B cell (primary cell): ENCODE measurements around the gene MRPS22. TPM values are rescaled to one million over a fixed set of nuclear protein-coding genes. Genes with fewer than 3 reads are reported as not detected.

ENCODE experiments used
- ATAC-seq: fragments of 200-7000 bp; cut with Tn5 transposase; one replicate; pipeline ENCODE4 v1.10.0; 2021; ENCODE audit warnings: low read depth, mild to moderate bottlenecking, moderate number of reproducible peaks, moderate library complexity
- CTCF ChIA-PET: fragments of 350-600 bp; sonication (Branson Sonifier 250); formaldehyde crosslinking; loops from one replicate; lab custom pipeline; 2021; ENCODE audit warnings: antibody characterized with exemption, inconsistent platforms; lab: Charles Lee
- POLR2A ChIA-PET: fragments of 350-600 bp; sonication (Branson Sonifier 250); formaldehyde crosslinking; loops from one replicate; lab custom pipeline; 2021; ENCODE audit warnings: antibody characterized with exemption; lab: Charles Lee
- DNase-seq: peaks from one replicate; pipeline ENCODE4 v3.0.0; 2013
- H2AFZ ChIP-seq: 2 replicates; pipeline ENCODE4 v1.6.1; 2012; ENCODE audit warnings: mild to moderate bottlenecking, low read depth, low read length; ENCODE audit not compliant: insufficient read depth, poor library complexity, severe bottlenecking
- H3K27ac ChIP-seq, 2 donors: 1 replicate in 1 of 2; 2 replicates in 1 of 2; pipeline ENCODE4 v1.5.1; 2012 to 2013; ENCODE audit warnings: low read length in 2 of 2, mild to moderate bottlenecking in 2 of 2, moderate library complexity in 1 of 2
- H3K27me3 ChIP-seq, 4 experiments: fragments of 200-600 bp in 1 of 4; sonication (generic) in 1 of 4; replicated peaks in 1 of 4; 1 replicate in 2 of 4; 2 replicates in 2 of 4; pipeline versions ENCODE4 v1.6.1 to v1.7.0; 2013 to 2016; ENCODE audit warnings: low read length in 3 of 4, mild to moderate bottlenecking in 2 of 4, mixed read lengths in 1 of 4, moderate library complexity in 1 of 4; ENCODE audit not compliant: insufficient read depth in 4 of 4, control insufficient read depth in 3 of 4; ENCODE audit errors: control extremely low read depth in 1 of 4
- H3K36me3 ChIP-seq, 2 experiments: replicated peaks in 1 of 2; 1 replicate in 1 of 2; 2 replicates in 1 of 2; pipeline versions ENCODE4 v1.6.1 to v1.7.1; 2013; ENCODE audit warnings: low read length in 1 of 2; ENCODE audit not compliant: insufficient read depth in 2 of 2, control insufficient read depth in 1 of 2; ENCODE audit errors: control extremely low read depth in 1 of 2, extremely low read depth in 1 of 2
- H3K4me1 ChIP-seq, 2 donors: fragments of 200-600 bp in 1 of 2; sonication (generic) in 1 of 2; 1 replicate in 1 of 2; 2 replicates in 1 of 2; pipeline versions ENCODE4 v1.5.1 to v1.6.1; 2013 to 2017; ENCODE audit warnings: low read length in 2 of 2; ENCODE audit not compliant: control insufficient read depth in 2 of 2, insufficient read depth in 2 of 2
- H3K4me2 ChIP-seq: replicated peaks from 2 replicates; pipeline ENCODE3; 2012; ENCODE audit warnings: mild to moderate bottlenecking, low read depth, low read length; ENCODE audit not compliant: poor library complexity, severe bottlenecking
- H3K4me3 ChIP-seq, 5 experiments: fragments of 200-600 bp in 1 of 5; sonication (generic) in 1 of 5; 1 replicate in 3 of 5; 2 replicates in 2 of 5; pipeline versions ENCODE4 v1.5.1 to v1.7.0; 2011 to 2016; ENCODE audit warnings: low read length in 4 of 5, mild to moderate bottlenecking in 4 of 5, low read depth in 2 of 5, control low read depth in 1 of 5, moderate library complexity in 1 of 5; ENCODE audit not compliant: insufficient read depth in 1 of 5; ENCODE audit errors: control extremely low read depth in 1 of 5, extremely low read depth in 1 of 5
- H3K79me2 ChIP-seq: fragments of 200-600 bp; sonication (generic); one replicate; pipeline ENCODE4 v1.6.0; 2016; ENCODE audit warnings: low read length; ENCODE audit not compliant: control insufficient read depth, insufficient read depth
- H3K9ac ChIP-seq: fragments of 200-600 bp; sonication (generic); 2 replicates; pipeline ENCODE4 v1.6.1; 2017; ENCODE audit warnings: mild to moderate bottlenecking, low read length, moderate library complexity
- H3K9me3 ChIP-seq, 3 donors: one replicate each; pipeline versions ENCODE4 v1.6.1 to v1.7.1; 2013; ENCODE audit warnings: low read length in 2 of 3; ENCODE audit not compliant: control insufficient read depth in 2 of 3, insufficient read depth in 1 of 3; ENCODE audit errors: control extremely low read depth in 1 of 3
- H4K20me1 ChIP-seq: 2 replicates; pipeline ENCODE4 v1.6.0; 2012; ENCODE audit warnings: mild to moderate bottlenecking, low read length; ENCODE audit not compliant: insufficient read depth, control insufficient read depth, poor library complexity, severe bottlenecking
- H3K27ac Mint-ChIP-seq: one replicate; pipeline ENCODE4 v1.8.0; 2021; ENCODE audit warnings: mixed read lengths
- H3K27me3 Mint-ChIP-seq: one replicate; pipeline ENCODE4 v1.8.0; 2021; ENCODE audit warnings: mixed read lengths
- H3K4me1 Mint-ChIP-seq: one replicate; pipeline ENCODE4 v1.8.0; 2021; ENCODE audit warnings: mixed read lengths
- H3K4me3 Mint-ChIP-seq: one replicate; pipeline ENCODE4 v1.8.0; 2021; ENCODE audit warnings: mixed read lengths
- H3K9me3 Mint-ChIP-seq: one replicate; pipeline ENCODE4 v1.8.0; 2022; ENCODE audit warnings: mixed read lengths; ENCODE audit not compliant: insufficient read depth
- EZH2 ChIP-seq: IDR thresholded peaks from 2 replicates; pipeline ENCODE4 v1.6.1; 2012; ENCODE audit warnings: borderline replicate concordance, low read depth, mild to moderate bottlenecking, moderate library complexity, low read length; ENCODE audit not compliant: insufficient read depth, poor library complexity, severe bottlenecking
- WGBS: methylation state at CpG from one replicate; pipeline ENCODE4 v1.1.5; 2013; ENCODE audit warnings: missing lambda C conversion rate; ENCODE audit not compliant: insufficient coverage; 5-methylcytosine and 5-hydroxymethylcytosine counted together
- intact Hi-C: fragments of 100-400 bp; cut with micrococcal nuclease; formaldehyde crosslinking; loops from one replicate; pipeline ENCODE4 v1.10.0; 2022
- polyA plus RNA-seq: library from polyadenylated mRNA; depleted of rRNA; stranded (reverse); fragments of >200 nt; gene quantifications from 2 replicates; pipeline ENCODE4 v1.2.3, GENCODE V29; 2012
- total RNA-seq, 2 donors: library from RNA; stranded (reverse); fragments of 120-200 nt in 1 of 2; gene quantifications; 1 replicate in 1 of 2; 2 replicates in 1 of 2; pipeline versions ENCODE4 v1.2.3 to v1.2.4, GENCODE V29; 2013 to 2022
- TF ChIP-seq, protein P1 (sequence below): fragments of 200-600 bp; IDR thresholded peaks from one replicate; pipeline ENCODE4 v1.8.0; 2022; ENCODE audit warnings: antibody characterized with exemption, mild to moderate bottlenecking

Gene MRPS22
- total and polyA plus RNA-seq, 2 donors (not counting 1 experiment from before 2014, with no cell fraction given) = 19.1 to 32.5 TPM

DNA sequence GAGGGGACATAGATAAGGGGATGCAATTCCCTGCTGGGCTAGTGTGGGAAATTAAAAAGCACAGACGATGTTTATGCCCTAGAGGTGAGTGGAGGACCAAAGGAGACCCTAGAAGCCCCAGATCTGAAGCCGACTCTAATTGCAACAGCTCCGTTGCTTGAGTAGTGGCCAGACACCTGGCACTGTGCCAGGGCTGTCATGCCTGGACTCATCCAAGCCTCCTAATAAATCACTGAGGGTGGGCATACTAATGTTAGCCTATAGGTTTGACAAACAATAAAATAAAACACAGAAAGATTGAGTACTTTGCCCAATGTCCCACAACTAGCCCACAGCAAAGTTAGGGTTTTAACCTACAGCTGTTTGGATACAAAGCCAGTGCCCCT lies 25.4 kb upstream of the MRPS22 start:
- no peak overlapping the region for H3K4me2 ChIP-seq
- WGBS = 96% methylated on average over 3 of the region's 3 CpGs
- ATAC-seq = no peak

DNA sequence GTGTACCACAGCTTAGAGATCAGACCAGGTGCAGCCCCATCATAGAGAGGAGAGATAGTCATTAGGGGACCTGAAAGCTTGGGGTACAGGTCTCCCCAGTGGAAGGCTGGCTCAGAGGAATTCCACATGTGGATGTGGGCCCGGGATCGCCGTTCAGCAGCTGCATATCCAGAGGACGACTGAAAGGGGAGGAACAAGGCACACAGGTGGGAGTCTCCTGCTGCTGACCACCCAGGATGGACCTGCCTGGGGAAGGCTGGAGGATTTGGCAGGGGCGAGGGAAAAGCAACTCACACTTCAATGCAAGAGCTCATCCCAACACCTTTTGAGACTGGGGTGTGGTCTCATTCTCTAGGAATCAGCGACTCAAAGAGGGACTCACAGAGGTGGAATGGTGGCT lies 25.0 kb upstream of the MRPS22 start:
- Histone ChIP-seq H3K79me2 (no peaks in the 10 kb centered on the region), H2AFZ (no peak overlapping the region), H3K4me3 (no peak overlapping the region), H3K27ac (no peak overlapping the region), H3K4me2 (no peak overlapping the region), H3K9me3 (no peaks in the 10 kb centered on the region), H4K20me1 (no peaks in the 10 kb centered on the region), H3K4me1 (no peaks in the 10 kb centered on the region), H3K9ac (no peak overlapping the region), H3K27me3 (peaks cover 0 to 2% (median 0%) of the 10 kb centered on the region in 4 experiments), H3K36me3 (no peaks in the 10 kb centered on the region)
- DNase-seq = no peak
- Mint-ChIP-seq H3K4me3 (no peak overlapping the region), H3K4me1 (no peaks in the 10 kb centered on the region), H3K27ac (no peak overlapping the region), H3K27me3 (peaks cover 50% of the 10 kb centered on the region), H3K9me3 (no peaks in the 10 kb centered on the region)
- 79% methylated on average over 5 of the region's 6 CpGs for WGBS
- no peak for ATAC-seq
- TF ChIP-seq, protein P1, sequence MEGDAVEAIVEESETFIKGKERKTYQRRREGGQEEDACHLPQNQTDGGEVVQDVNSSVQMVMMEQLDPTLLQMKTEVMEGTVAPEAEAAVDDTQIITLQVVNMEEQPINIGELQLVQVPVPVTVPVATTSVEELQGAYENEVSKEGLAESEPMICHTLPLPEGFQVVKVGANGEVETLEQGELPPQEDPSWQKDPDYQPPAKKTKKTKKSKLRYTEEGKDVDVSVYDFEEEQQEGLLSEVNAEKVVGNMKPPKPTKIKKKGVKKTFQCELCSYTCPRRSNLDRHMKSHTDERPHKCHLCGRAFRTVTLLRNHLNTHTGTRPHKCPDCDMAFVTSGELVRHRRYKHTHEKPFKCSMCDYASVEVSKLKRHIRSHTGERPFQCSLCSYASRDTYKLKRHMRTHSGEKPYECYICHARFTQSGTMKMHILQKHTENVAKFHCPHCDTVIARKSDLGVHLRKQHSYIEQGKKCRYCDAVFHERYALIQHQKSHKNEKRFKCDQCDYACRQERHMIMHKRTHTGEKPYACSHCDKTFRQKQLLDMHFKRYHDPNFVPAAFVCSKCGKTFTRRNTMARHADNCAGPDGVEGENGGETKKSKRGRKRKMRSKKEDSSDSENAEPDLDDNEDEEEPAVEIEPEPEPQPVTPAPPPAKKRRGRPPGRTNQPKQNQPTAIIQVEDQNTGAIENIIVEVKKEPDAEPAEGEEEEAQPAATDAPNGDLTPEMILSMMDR = no peak
- no peak for TF ChIP-seq EZH2
- intact Hi-C loops = no loop called here
- POLR2A ChIA-PET = no interaction called here
- CTCF ChIA-PET = interaction anchor here (1.4 kb wide), 1 partner anchor 10 kb away, joined by 6 read pairs; no protein-coding TSS in a partner anchor

More for the DNA sequence above, 25.4 kb upstream of the MRPS22 start:
- Histone ChIP-seq H3K9ac (no peak overlapping the region), H3K4me3 (no peak overlapping the region), H3K4me1 (no peaks in the 10 kb centered on the region), H3K27ac (no peak overlapping the region), H3K79me2 (no peaks in the 10 kb centered on the region), H3K27me3 (peaks cover 0 to 2% (median 0%) of the 10 kb centered on the region in 4 experiments), H3K36me3 (no peaks in the 10 kb centered on the region), H2AFZ (no peak overlapping the region), H4K20me1 (no peaks in the 10 kb centered on the region), H3K9me3 (no peaks in the 10 kb centered on the region)
- no peak overlapping the region for H3K4me3 Mint-ChIP-seq
- POLR2A ChIA-PET = no interaction called here
- no peak overlapping the region for H3K27ac Mint-ChIP-seq
- no peaks in the 10 kb centered on the region for H3K4me1 Mint-ChIP-seq
- TF ChIP-seq, protein P1 = no peak
- no peak for TF ChIP-seq EZH2
- no peak for DNase-seq
- H3K27me3 Mint-ChIP-seq = peaks cover 50% of the 10 kb centered on the region
- intact Hi-C loops = no loop called here
- CTCF ChIA-PET = interaction anchor here (1.4 kb wide), 1 partner anchor 10 kb away, joined by 6 read pairs; no protein-coding TSS in a partner anchor
- no peaks in the 10 kb centered on the region for H3K9me3 Mint-ChIP-seq
